ENCODE results near the gene TNS2. TPM values are rescaled to one million over a fixed set of nuclear protein-coding genes. Genes with fewer than 3 reads are reported as not detected.
"Not testable (repeated sequence)": the region's sequence is repeated elsewhere in the genome, so short reads cannot be mapped to it uniquely, and the experiment has no call there.

The TNS2 gene
- total RNA-seq, 2 donors from 2014 or later, result 0.69 to 4.6 TPM

- peaks cover 27% of the 10 kb centered on the region for H3K4me1 Mint-ChIP-seq
- peak within 1 kb of the TSS; percentile 83 for H3K4me3 Mint-ChIP-seq
- no peaks in the 10 kb centered on the region for H3K9me3 Mint-ChIP-seq
- H3K27me3 Mint-ChIP-seq, result peaks cover 4% of the 10 kb centered on the region
- peak within 1 kb of the TSS; percentile 83 for H3K27ac Mint-ChIP-seq
- ATAC-seq (replicated peaks), result peak; percentile 76
- H3K36me3 Mint-ChIP-seq (ENCODE audit: low read depth), result no peaks in the 10 kb centered on the region
Measured at GRCh38 chr12:53097564-53098353, 47.9 kb downstream of the TNS2 start, which contains the start of gene IGFBP6. IGFBP6 (plus strand) TSS chr12:53097667; CDS start chr12:53097718, 51 bp downstream.

GRCh38 chr12:53098354-53098981 is 48.6 kb downstream of the TNS2 start:
- H3K27ac Mint-ChIP-seq, result peak overlapping the region; percentile 83
- peaks cover 33% of the 10 kb centered on the region for H3K4me1 Mint-ChIP-seq
- no peaks in the 10 kb centered on the region for H3K36me3 Mint-ChIP-seq (ENCODE audit: low read depth)
- H3K4me3 Mint-ChIP-seq, result peak overlapping the region; percentile 83
- no peaks in the 10 kb centered on the region for H3K9me3 Mint-ChIP-seq
- peak; percentile 60 for ATAC-seq (replicated peaks)
- peaks cover 4% of the 10 kb centered on the region for H3K27me3 Mint-ChIP-seq

- H3K27ac Mint-ChIP-seq, result peak overlapping the region; percentile 83
- H3K9me3 Mint-ChIP-seq, result no peaks in the 10 kb centered on the region
- H3K27me3 Mint-ChIP-seq, result peaks cover 4% of the 10 kb centered on the region
- no peaks in the 10 kb centered on the region for H3K36me3 Mint-ChIP-seq (ENCODE audit: low read depth)
- H3K4me3 Mint-ChIP-seq, result peak overlapping the region; percentile 83
- H3K4me1 Mint-ChIP-seq, result peaks cover 33% of the 10 kb centered on the region
- ATAC-seq (replicated peaks), result peak; percentile 64
Measured at GRCh38 chr12:53099071-53099882, 49.4 kb downstream of the TNS2 start.

- no peak overlapping the region for H3K4me3 Mint-ChIP-seq
- peaks cover 4% of the 10 kb centered on the region for H3K27me3 Mint-ChIP-seq
- no peaks in the 10 kb centered on the region for H3K36me3 Mint-ChIP-seq (ENCODE audit: low read depth)
- ATAC-seq (replicated peaks), result no peak
- H3K9me3 Mint-ChIP-seq, result no peaks in the 10 kb centered on the region
- no peak overlapping the region for H3K27ac Mint-ChIP-seq
- peaks cover 33% of the 10 kb centered on the region for H3K4me1 Mint-ChIP-seq
Measured at GRCh38 chr12:53100466-53101151, 50.7 kb downstream of the TNS2 start.

- Mint-ChIP-seq H3K27me3 (peaks cover 4% of the 10 kb centered on the region), H3K4me1 (peaks cover 33% of the 10 kb centered on the region), H3K9me3 (no peaks in the 10 kb centered on the region), H3K27ac (no peak overlapping the region), H3K36me3 (ENCODE audit: low read depth) (no peaks in the 10 kb centered on the region), H3K4me3 (no peak overlapping the region)
- ATAC-seq (replicated peaks), result no peak
Measured at GRCh38 chr12:53101266-53101665, 51.4 kb downstream of the TNS2 start.

- Mint-ChIP-seq H3K36me3 (ENCODE audit: low read depth) (no peaks in the 10 kb centered on the region), H3K9me3 (no peaks in the 10 kb centered on the region), H3K27ac (peak overlapping the region; percentile 91), H3K27me3 (peaks cover 1% of the 10 kb centered on the region), H3K4me3 (peak overlapping the region; percentile 72), H3K4me1 (peaks cover 29% of the 10 kb centered on the region)
- ATAC-seq (replicated peaks), result no peak
Measured at GRCh38 chr12:53101931-53102781, 52.3 kb downstream of the TNS2 start.

- H3K9me3 Mint-ChIP-seq, result no peaks in the 10 kb centered on the region
- ATAC-seq (replicated peaks), result peak; percentile 70
- H3K4me3 Mint-ChIP-seq, result peak within 1 kb of the TSS; percentile 72
- H3K27me3 Mint-ChIP-seq, result no peaks in the 10 kb centered on the region
- no peaks in the 10 kb centered on the region for H3K36me3 Mint-ChIP-seq (ENCODE audit: low read depth)
- peak within 1 kb of the TSS; percentile 91 for H3K27ac Mint-ChIP-seq
- peaks cover 24% of the 10 kb centered on the region for H3K4me1 Mint-ChIP-seq
Measured at GRCh38 chr12:53102883-53103807, 53.3 kb downstream of the TNS2 start, which contains the start of gene SOAT2. SOAT2 (plus strand) TSS chr12:53103486; CDS start chr12:53103578, 92 bp downstream.

GRCh38 chr12:53103860-53104305 is 54.0 kb downstream of the TNS2 start:
- H3K27ac Mint-ChIP-seq, result peak overlapping the region; percentile 35
- peak overlapping the region; percentile 17 for H3K4me3 Mint-ChIP-seq
- no peaks in the 10 kb centered on the region for H3K9me3 Mint-ChIP-seq
- no peaks in the 10 kb centered on the region for H3K27me3 Mint-ChIP-seq
- no peaks in the 10 kb centered on the region for H3K36me3 Mint-ChIP-seq (ENCODE audit: low read depth)
- no peak for ATAC-seq (replicated peaks)
- peaks cover 17% of the 10 kb centered on the region for H3K4me1 Mint-ChIP-seq

GRCh38 chr12:53105256-53105655 is 55.4 kb downstream of the TNS2 start:
- H3K9me3 Mint-ChIP-seq, result no peaks in the 10 kb centered on the region
- peaks cover 11% of the 10 kb centered on the region for H3K4me1 Mint-ChIP-seq
- no peak overlapping the region for H3K4me3 Mint-ChIP-seq
- H3K27ac Mint-ChIP-seq, result no peak overlapping the region
- ATAC-seq (replicated peaks), result no peak
- no peaks in the 10 kb centered on the region for H3K27me3 Mint-ChIP-seq
- H3K36me3 Mint-ChIP-seq (ENCODE audit: low read depth), result no peaks in the 10 kb centered on the region

GRCh38 chr12:53105712-53106439 is 56.0 kb downstream of the TNS2 start:
- Mint-ChIP-seq H3K27ac (no peak overlapping the region), H3K4me1 (peaks cover 11% of the 10 kb centered on the region), H3K9me3 (no peaks in the 10 kb centered on the region), H3K4me3 (no peak overlapping the region), H3K36me3 (ENCODE audit: low read depth) (no peaks in the 10 kb centered on the region), H3K27me3 (no peaks in the 10 kb centered on the region)
- ATAC-seq (replicated peaks), result no peak

- H3K36me3 Mint-ChIP-seq (ENCODE audit: low read depth), result no peaks in the 10 kb centered on the region
- peaks cover 11% of the 10 kb centered on the region for H3K4me1 Mint-ChIP-seq
- H3K9me3 Mint-ChIP-seq, result no peaks in the 10 kb centered on the region
- no peak overlapping the region for H3K4me3 Mint-ChIP-seq
- ATAC-seq (replicated peaks), result no peak
- no peaks in the 10 kb centered on the region for H3K27me3 Mint-ChIP-seq
- H3K27ac Mint-ChIP-seq, result no peak overlapping the region
Measured at GRCh38 chr12:53107122-53107521, 57.3 kb downstream of the TNS2 start.

- H3K9me3 Mint-ChIP-seq; H3K4me3 Mint-ChIP-seq; H3K36me3 Mint-ChIP-seq (ENCODE audit: low read depth); ATAC-seq (replicated peaks); H3K27me3 Mint-ChIP-seq; H3K27ac Mint-ChIP-seq; H3K4me1 Mint-ChIP-seq: not testable (repeated sequence)
Measured at GRCh38 chr12:53112431-53112830, 62.6 kb downstream of the TNS2 start.

Data from activated T-helper 17 cell treated with anti-CD3 and anti-CD28 coated beads, Interleukin-2, amount 50 U/mL, for 72 hours (primary cell).